ENCODE measurements around the gene NATD1. TPM values are rescaled to one million over a fixed set of nuclear protein-coding genes. Genes with fewer than 3 reads are reported as not detected.

NATD1 gene
- total and polyA plus RNA-seq, 2 of the 8 experiments (the other 6 are each of a cell fraction or from before 2014, with no cell fraction given), result 5.4 to 8.4 TPM

GRCh38 chr17:21283482-21284318 lies 30.5 kb upstream of the NATD1 start:
- POLR2A ChIA-PET (ENCODE audit: partially characterized antibody), result interaction anchor here (0.7 to 1.1 kb wide), 2 partner anchors 8 to 11 kb away, joined by 4 to 5 read pairs; no protein-coding TSS in a partner anchor

More at GRCh38 chr17:21283482-21284318, 30.5 kb upstream of the NATD1 start:
- Histone ChIP-seq H3K9ac (replicated peaks in 1 of 4; ENCODE audit: extremely low read depth in 1 of 4, low read depth in 3 of 4, low read length in 3 of 4) (no peak overlapping the region), H3K27ac (ENCODE audit: low read depth, low read length) (no peak overlapping the region), H2BK12ac (ENCODE audit: low read depth, low read length) (no peak overlapping the region), H3K9me3 (ENCODE audit: insufficient read depth in 2 of 2, low read depth in 1 of 2, low read length in 1 of 2) (no peaks in the 10 kb centered on the region), H2AFZ (ENCODE audit: low read length) (no peak overlapping the region), H3K36me3 (ENCODE audit: control insufficient read depth in 2 of 4, insufficient read depth in 4 of 4, low read length in 3 of 4) (no peaks in the 10 kb centered on the region), H2BK5ac (ENCODE audit: low read depth, low read length) (no peak overlapping the region), H3K4ac (replicated peaks; ENCODE audit: insufficient read length, low read depth, low read length) (no peak overlapping the region), H2BK15ac (ENCODE audit: low read length) (no peak overlapping the region), H3K23me2 (ENCODE audit: low read depth, low read length) (peaks cover 8% of the 10 kb centered on the region; the same call in 1 of the 2 replicates), H4K20me1 (replicated peaks in 1 of 2; ENCODE audit: control insufficient read depth in 1 of 2, insufficient read depth in 2 of 2, low read length in 2 of 2) (peaks cover 0 to 2% of the 10 kb centered on the region in 2 experiments), H3K4me3 (ENCODE audit: extremely low read depth in 1 of 4, insufficient read depth in 2 of 4, low read depth in 3 of 4, low read length in 4 of 4) (peak overlapping the region; percentile 24 to 81 (median 34); a peak in 7 of 8 replicates), H3K23ac (ENCODE audit: insufficient read length) (no peak overlapping the region), H2AK5ac (ENCODE audit: low read depth, low read length) (no peak overlapping the region), H3K4me2 (ENCODE audit: insufficient read depth in 1 of 2, low read depth in 2 of 2, low read length in 2 of 2) (peak overlapping the region; percentile 68 to 77), H4K8ac (ENCODE audit: extremely low read depth, insufficient read depth, low read length) (peak overlapping the region; percentile 3), H3K56ac (replicated peaks; ENCODE audit: insufficient read length, low read depth, low read length) (no peak overlapping the region), H3K18ac (ENCODE audit: extremely low read depth, low read length) (no peak overlapping the region), H3K27me3 (replicated peaks in 1 of 4; ENCODE audit: control insufficient read depth in 3 of 4, extremely low read depth in 1 of 4, insufficient read depth in 3 of 4, low read length in 3 of 4) (peaks cover 9 to 25% (median 18%) of the 10 kb centered on the region in 4 experiments), H3K79me2 (ENCODE audit: control insufficient read depth in 1 of 2, insufficient read depth in 2 of 2, low read length in 2 of 2) (peaks cover 0 to 30% of the 10 kb centered on the region in 2 experiments; a peak in 2 of 4 replicates), H3K4me1 (replicated peaks in 1 of 4; ENCODE audit: control insufficient read depth in 3 of 4, insufficient read depth in 4 of 4, low read length in 3 of 4) (peaks cover 0 to 19% (median 10%) of the 10 kb centered on the region in 4 experiments; a peak in 6 of 7 replicates), H4K5ac (ENCODE audit: insufficient read length, low read depth, low read length) (no peak overlapping the region), H2BK20ac (ENCODE audit: low read length) (no peak overlapping the region), H3K14ac (ENCODE audit: insufficient read length) (no peak overlapping the region), H2BK120ac (replicated peaks; ENCODE audit: low read depth, low read length) (no peak overlapping the region), H4K91ac (replicated peaks; ENCODE audit: insufficient read length, low read length) (no peak overlapping the region), H3K79me1 (ENCODE audit: low read depth, low read length) (peaks cover 11% of the 10 kb centered on the region)
- WGBS, 2 experiments (ENCODE audit: extremely low coverage in 1 of 2, insufficient coverage in 1 of 2, insufficient read length in 1 of 2, insufficient replicate concordance in 2 of 2, low coverage in 1 of 2, low lambda C conversion rate in 2 of 2, missing lambda C conversion rate in 1 of 2), result 31% methylated on average over 48 of the region's 49 CpGs; no CpG with 5 or more reads in 1 of the 2 experiments
- DNase-seq (ENCODE audit: low read depth in 1 of 2, low spot score in 2 of 2) (no peak), FAIRE-seq (no peak)
- CTCF ChIA-PET (ENCODE audit: partially characterized antibody), result interaction anchor here (0.7 to 1.7 kb wide), 3 partner anchors 44 to 140 kb away, joined by 3 to 5 read pairs (median 3); no protein-coding TSS in a partner anchor
- TF ChIP-seq KDM4A (IDR thresholded peaks at IDR 0.05; ENCODE audit: low read depth, low read length, severe bottlenecking) (peak; percentile 46), KDM1A (IDR thresholded peaks at IDR 0.05; ENCODE audit: borderline replicate concordance, low read length) (peak; percentile 74; the same call in 1 of the 2 replicates), TAF7 (optimal IDR thresholded peaks at IDR 0.05; ENCODE audit: borderline replicate concordance, low read depth, low read length) (no peak), HDAC6 (IDR thresholded peaks at IDR 0.05; ENCODE audit: low read depth, low read length) (no peak), CREB1 (IDR thresholded peaks at IDR 0.05) (0 out of 2 replicates have a peak, but pooled peaks have one; percentile 11), JUN (IDR thresholded peaks at IDR 0.05; ENCODE audit: low read depth, low read length) (no peak), E2F6 (IDR thresholded peaks at IDR 0.05) (0 out of 2 replicates have a peak, but pooled peaks have one; percentile 24), SIX5 (IDR thresholded peaks at IDR 0.05; ENCODE audit: low read depth, low read length) (no peak)
